ENCODE measurements around the gene RDH16. TPM values are rescaled to one million over a fixed set of nuclear protein-coding genes. Genes with fewer than 3 reads are reported as not detected.
"Not testable (repeated sequence)": the region's sequence is repeated elsewhere in the genome, so short reads cannot be mapped to it uniquely, and the experiment has no call there.

RDH16 gene
- polyA plus RNA-seq, 4 donors: 0.12 to 0.30 TPM; not detected in 2

GRCh38 chr12:56929780-56930179, 27.6 kb downstream of the RDH16 start:
- H3K9me3 ChIP-seq (ENCODE audit: control insufficient read depth in 2 of 2, insufficient read depth in 1 of 2, low read depth in 1 of 2, low read length in 1 of 2): no peaks in the 10 kb centered on the region
- 91 to 94% (median 92%) methylated on average over 4 of the region's 4 CpGs for WGBS, 3 donors
- FAIRE-seq (no peak), DNase-seq (no peak)
- no peaks in the 10 kb centered on the region for H3K36me3 ChIP-seq (ENCODE audit: control insufficient read depth in 3 of 3, insufficient read depth in 2 of 3, low read depth in 1 of 3, low read length in 3 of 3)
- peaks cover 0 to 7% (median 0%) of the 10 kb centered on the region in 3 donors for H3K4me1 ChIP-seq (ENCODE audit: control insufficient read depth in 3 of 3, insufficient read depth in 2 of 3, low read depth in 1 of 3, low read length in 2 of 3)
- no peaks in the 10 kb centered on the region for H3K27me3 ChIP-seq (ENCODE audit: control insufficient read depth in 3 of 3, insufficient read depth in 3 of 3, low read length in 3 of 3)
- H3K4me3 ChIP-seq (ENCODE audit: low read depth in 1 of 3, low read length in 3 of 3): no peak overlapping the region
- no peak overlapping the region for H3K27ac ChIP-seq (ENCODE audit: low read depth in 1 of 3, low read length in 2 of 3)

- DNase-seq: no peak
- no peaks in the 10 kb centered on the region for H3K9me3 ChIP-seq (ENCODE audit: control insufficient read depth in 2 of 2, insufficient read depth in 1 of 2, low read depth in 1 of 2, low read length in 1 of 2)
- H3K4me1 ChIP-seq (ENCODE audit: control insufficient read depth in 3 of 3, insufficient read depth in 2 of 3, low read depth in 1 of 3, low read length in 2 of 3): peaks cover 0 to 7% (median 0%) of the 10 kb centered on the region in 3 donors
- H3K36me3 ChIP-seq (ENCODE audit: control insufficient read depth in 3 of 3, insufficient read depth in 2 of 3, low read depth in 1 of 3, low read length in 3 of 3): no peaks in the 10 kb centered on the region
- no peaks in the 10 kb centered on the region for H3K27me3 ChIP-seq (ENCODE audit: control insufficient read depth in 3 of 3, insufficient read depth in 3 of 3, low read length in 3 of 3)
- no peak overlapping the region for H3K27ac ChIP-seq (ENCODE audit: low read depth in 1 of 3, low read length in 2 of 3)
- FAIRE-seq: no peak
- no peak overlapping the region for H3K4me3 ChIP-seq (ENCODE audit: low read depth in 1 of 3, low read length in 3 of 3)
- WGBS, 3 donors: 57 to 91% (median 75%) methylated on average over 3 of the region's 3 CpGs
Observed at GRCh38 chr12:56928262-56928661, 29.1 kb downstream of the RDH16 start.

GRCh38 chr12:56927281-56927680, 30.1 kb downstream of the RDH16 start:
- no peaks in the 10 kb centered on the region for H3K9me3 ChIP-seq (ENCODE audit: control insufficient read depth in 2 of 2, insufficient read depth in 1 of 2, low read depth in 1 of 2, low read length in 1 of 2)
- H3K27ac ChIP-seq (ENCODE audit: low read depth in 1 of 3, low read length in 2 of 3): no peak overlapping the region
- FAIRE-seq (no peak), DNase-seq (no peak)
- no peak overlapping the region for H3K4me3 ChIP-seq (ENCODE audit: low read depth in 1 of 3, low read length in 3 of 3)
- WGBS, 3 donors: 89 to 95% (median 92%) methylated on average over 4 of the region's 4 CpGs
- no peaks in the 10 kb centered on the region for H3K27me3 ChIP-seq (ENCODE audit: control insufficient read depth in 3 of 3, insufficient read depth in 3 of 3, low read length in 3 of 3)
- peaks cover 0 to 7% (median 0%) of the 10 kb centered on the region in 3 donors for H3K4me1 ChIP-seq (ENCODE audit: control insufficient read depth in 3 of 3, insufficient read depth in 2 of 3, low read depth in 1 of 3, low read length in 2 of 3)
- no peaks in the 10 kb centered on the region for H3K36me3 ChIP-seq (ENCODE audit: control insufficient read depth in 3 of 3, insufficient read depth in 2 of 3, low read depth in 1 of 3, low read length in 3 of 3)

GRCh38 chr12:56922031-56922430, 35.4 kb downstream of the RDH16 start:
- 58 to 76% (median 75%) methylated on average over 1 of the region's 1 CpG for WGBS, 3 donors
- Histone ChIP-seq H3K27me3 (ENCODE audit: control insufficient read depth in 3 of 3, insufficient read depth in 3 of 3, low read length in 3 of 3) (peaks cover 0 to 1% (median 0%) of the 10 kb centered on the region in 3 donors), H3K36me3 (ENCODE audit: control insufficient read depth in 3 of 3, insufficient read depth in 2 of 3, low read depth in 1 of 3, low read length in 3 of 3) (no peaks in the 10 kb centered on the region), H3K4me1 (ENCODE audit: control insufficient read depth in 3 of 3, insufficient read depth in 2 of 3, low read depth in 1 of 3, low read length in 2 of 3) (no peaks in the 10 kb centered on the region), H3K4me3 (ENCODE audit: low read depth in 1 of 3, low read length in 3 of 3) (no peak overlapping the region), H3K27ac (ENCODE audit: low read depth in 1 of 3, low read length in 2 of 3) (no peak overlapping the region), H3K9me3 (ENCODE audit: control insufficient read depth in 2 of 2, insufficient read depth in 1 of 2, low read depth in 1 of 2, low read length in 1 of 2) (no peaks in the 10 kb centered on the region)
- DNase-seq (no peak), FAIRE-seq (no peak)

- DNase-seq: no peak
- Histone ChIP-seq H3K27me3 (ENCODE audit: control insufficient read depth in 3 of 3, insufficient read depth in 3 of 3, low read length in 3 of 3) (peaks cover 0 to 1% (median 0%) of the 10 kb centered on the region in 3 donors), H3K4me3 (ENCODE audit: low read depth in 1 of 3, low read length in 3 of 3) (no peak overlapping the region), H3K4me1 (ENCODE audit: control insufficient read depth in 3 of 3, insufficient read depth in 2 of 3, low read depth in 1 of 3, low read length in 2 of 3) (no peaks in the 10 kb centered on the region), H3K9me3 (ENCODE audit: control insufficient read depth in 2 of 2, insufficient read depth in 1 of 2, low read depth in 1 of 2, low read length in 1 of 2) (no peaks in the 10 kb centered on the region), H3K36me3 (ENCODE audit: control insufficient read depth in 3 of 3, insufficient read depth in 2 of 3, low read depth in 1 of 3, low read length in 3 of 3) (no peaks in the 10 kb centered on the region), H3K27ac (ENCODE audit: low read depth in 1 of 3, low read length in 2 of 3) (no peak overlapping the region)
- no peak for FAIRE-seq
- WGBS, 3 donors: 62 to 77% (median 62%) methylated on average over 1 of the region's 1 CpG
Observed at GRCh38 chr12:56921346-56921745, 36.1 kb downstream of the RDH16 start.

- not testable (repeated sequence) for H3K27ac ChIP-seq (ENCODE audit: low read depth in 1 of 3, low read length in 2 of 3); H3K36me3 ChIP-seq (ENCODE audit: control insufficient read depth in 3 of 3, insufficient read depth in 2 of 3, low read depth in 1 of 3, low read length in 3 of 3); DNase-seq; H3K9me3 ChIP-seq (ENCODE audit: control insufficient read depth in 2 of 2, insufficient read depth in 1 of 2, low read depth in 1 of 2, low read length in 1 of 2); H3K4me3 ChIP-seq (ENCODE audit: low read depth in 1 of 3, low read length in 3 of 3); FAIRE-seq; H3K4me1 ChIP-seq (ENCODE audit: control insufficient read depth in 3 of 3, insufficient read depth in 2 of 3, low read depth in 1 of 3, low read length in 2 of 3); H3K27me3 ChIP-seq (ENCODE audit: control insufficient read depth in 3 of 3, insufficient read depth in 3 of 3, low read length in 3 of 3)
- 86 to 93% (median 92%) methylated on average over 3 of the region's 3 CpGs for WGBS, 3 donors
Observed at GRCh38 chr12:56918139-56918538, 39.3 kb downstream of the RDH16 start.

GRCh38 chr12:56916996-56917333, 40.4 kb downstream of the RDH16 start:
- H3K4me3 ChIP-seq (ENCODE audit: low read depth in 1 of 3, low read length in 3 of 3): no peak overlapping the region
- H3K36me3 ChIP-seq (ENCODE audit: control insufficient read depth in 3 of 3, insufficient read depth in 2 of 3, low read depth in 1 of 3, low read length in 3 of 3): no peaks in the 10 kb centered on the region
- peaks cover 0 to 1% (median 0%) of the 10 kb centered on the region in 3 donors for H3K27me3 ChIP-seq (ENCODE audit: control insufficient read depth in 3 of 3, insufficient read depth in 3 of 3, low read length in 3 of 3)
- FAIRE-seq (no peak), DNase-seq (no peak)
- H3K9me3 ChIP-seq (ENCODE audit: control insufficient read depth in 2 of 2, insufficient read depth in 1 of 2, low read depth in 1 of 2, low read length in 1 of 2): no peaks in the 10 kb centered on the region
- 84 to 88% (median 87%) methylated on average over 1 of the region's 1 CpG for WGBS, 3 donors
- H3K4me1 ChIP-seq (ENCODE audit: control insufficient read depth in 3 of 3, insufficient read depth in 2 of 3, low read depth in 1 of 3, low read length in 2 of 3): no peaks in the 10 kb centered on the region
- H3K27ac ChIP-seq (ENCODE audit: low read depth in 1 of 3, low read length in 2 of 3): no peak overlapping the region

GRCh38 chr12:56916296-56916995, 41.0 kb downstream of the RDH16 start:
- H3K27ac ChIP-seq (ENCODE audit: low read depth in 1 of 3, low read length in 2 of 3): no peak overlapping the region
- no peak for FAIRE-seq
- no peaks in the 10 kb centered on the region for H3K9me3 ChIP-seq (ENCODE audit: control insufficient read depth in 2 of 2, insufficient read depth in 1 of 2, low read depth in 1 of 2, low read length in 1 of 2)
- no peaks in the 10 kb centered on the region for H3K4me1 ChIP-seq (ENCODE audit: control insufficient read depth in 3 of 3, insufficient read depth in 2 of 3, low read depth in 1 of 3, low read length in 2 of 3)
- no peak for DNase-seq
- H3K36me3 ChIP-seq (ENCODE audit: control insufficient read depth in 3 of 3, insufficient read depth in 2 of 3, low read depth in 1 of 3, low read length in 3 of 3): no peaks in the 10 kb centered on the region
- no peak overlapping the region for H3K4me3 ChIP-seq (ENCODE audit: low read depth in 1 of 3, low read length in 3 of 3)
- WGBS, 3 donors: 79 to 85% (median 84%) methylated on average over 4 of the region's 4 CpGs
- H3K27me3 ChIP-seq (ENCODE audit: control insufficient read depth in 3 of 3, insufficient read depth in 3 of 3, low read length in 3 of 3): peaks cover 0 to 1% (median 0%) of the 10 kb centered on the region in 3 donors

GRCh38 chr12:56914724-56915123, 42.7 kb downstream of the RDH16 start:
- DNase-seq (no peak), FAIRE-seq (no peak)
- Histone ChIP-seq H3K27ac (ENCODE audit: low read depth in 1 of 3, low read length in 2 of 3) (no peak overlapping the region), H3K27me3 (ENCODE audit: control insufficient read depth in 3 of 3, insufficient read depth in 3 of 3, low read length in 3 of 3) (no peaks in the 10 kb centered on the region), H3K4me1 (ENCODE audit: control insufficient read depth in 3 of 3, insufficient read depth in 2 of 3, low read depth in 1 of 3, low read length in 2 of 3) (no peaks in the 10 kb centered on the region), H3K4me3 (ENCODE audit: low read depth in 1 of 3, low read length in 3 of 3) (no peak overlapping the region), H3K9me3 (ENCODE audit: control insufficient read depth in 2 of 2, insufficient read depth in 1 of 2, low read depth in 1 of 2, low read length in 1 of 2) (peaks cover 0 to 9% of the 10 kb centered on the region in 2 donors), H3K36me3 (ENCODE audit: control insufficient read depth in 3 of 3, insufficient read depth in 2 of 3, low read depth in 1 of 3, low read length in 3 of 3) (no peaks in the 10 kb centered on the region)
- 83 to 93% (median 84%) methylated on average over 3 of the region's 3 CpGs for WGBS, 3 donors

Data from small intestine (tissue), 7 donors.